Hepatocyte (in vitro differentiated cells): ENCODE data around the gene SEMA4A. TPM values are rescaled to one million over a fixed set of nuclear protein-coding genes. Genes with fewer than 3 reads are reported as not detected.

ENCODE experiments used
- DNase-seq: peaks from one replicate; pipeline ENCODE4 v3.0.0-alpha.2; 2016; ENCODE audit warnings: low spot score
- H2AFZ ChIP-seq: fragments of 200-600 bp; sonication (generic); 2 replicates; pipeline ENCODE4 v1.6.0; 2016; ENCODE audit warnings: antibody characterized with exemption, mild to moderate bottlenecking
- H3K27ac ChIP-seq: fragments of 200-600 bp; sonication (generic); 2 replicates; pipeline ENCODE4 v1.5.1; 2016; ENCODE audit warnings: mild to moderate bottlenecking
- H3K27me3 ChIP-seq: fragments of 200-600 bp; sonication (generic); 2 replicates; pipeline ENCODE4 v1.6.1; 2016
- H3K36me3 ChIP-seq: fragments of 200-600 bp; sonication (generic); replicated peaks from 2 replicates; pipeline ENCODE4 v1.5.1; 2016; ENCODE audit warnings: low read depth; ENCODE audit not compliant: insufficient read depth
- H3K4me1 ChIP-seq: fragments of 200-600 bp; sonication (generic); 2 replicates; pipeline ENCODE4 v1.5.1; 2016; ENCODE audit warnings: mild to moderate bottlenecking, moderate library complexity; ENCODE audit not compliant: insufficient read depth
- H3K4me2 ChIP-seq: fragments of 200-600 bp; sonication (generic); 2 replicates; pipeline ENCODE4 v1.6.0; 2016
- H3K4me3 ChIP-seq: fragments of 200-600 bp; sonication (generic); 2 replicates; pipeline ENCODE4 v1.5.1; 2016; ENCODE audit warnings: mild to moderate bottlenecking
- H3K79me2 ChIP-seq: fragments of 200-600 bp; sonication (generic); 2 replicates; pipeline ENCODE4 v1.6.0; 2017; ENCODE audit warnings: mild to moderate bottlenecking
- H3K9me2 ChIP-seq: fragments of 200-600 bp; sonication (generic); replicated peaks from 2 replicates; pipeline ENCODE4 v1.6.0; 2017; ENCODE audit warnings: mild to moderate bottlenecking; ENCODE audit not compliant: insufficient read depth
- H3K9me3 ChIP-seq: fragments of 200-600 bp; sonication (generic); 2 replicates; pipeline ENCODE4 v1.5.1; 2016; ENCODE audit warnings: low read depth, mild to moderate bottlenecking
- H4K20me1 ChIP-seq: fragments of 200-600 bp; sonication (generic); 2 replicates; pipeline ENCODE4 v1.6.0; 2016; ENCODE audit warnings: mild to moderate bottlenecking; ENCODE audit not compliant: insufficient read depth, poor library complexity, severe bottlenecking
- CTCF ChIP-seq: fragments of 200-600 bp; sonication (generic); IDR thresholded peaks from 2 replicates; pipeline ENCODE4 v1.5.1; 2016; ENCODE audit warnings: antibody characterized with exemption, mild to moderate bottlenecking; ENCODE audit not compliant: poor library complexity
- EZH2 ChIP-seq: fragments of 200-600 bp; sonication (generic); IDR thresholded peaks from 2 replicates; pipeline ENCODE4 v1.6.1; 2016; ENCODE audit warnings: antibody characterized with exemption, mild to moderate bottlenecking, borderline replicate concordance
- EZH2phosphoT487 ChIP-seq: fragments of 200-600 bp; sonication (generic); IDR thresholded peaks from one replicate; pipeline ENCODE4 v1.6.1; 2018; ENCODE audit warnings: antibody characterized with exemption, mild to moderate bottlenecking, low read depth, moderate library complexity; ENCODE audit not compliant: unreplicated experiment, severe bottlenecking
- WGBS: methylation state at CpG from one replicate; pipeline ENCODE4 v1.1.6; 2016; ENCODE audit warnings: low lambda C conversion rate; ENCODE audit errors: missing lambda C conversion rate; 5-methylcytosine and 5-hydroxymethylcytosine counted together
- polyA plus RNA-seq: library from polyadenylated mRNA; unstranded; fragments of >200 nt; fragmentation: Nextera tagmentation; extraction: Ambion mirVana; gene quantifications from 2 replicates; pipeline ENCODE4 v1.2.1, GENCODE V29; 2016
- total RNA-seq: library from RNA; depleted of rRNA; stranded (reverse); fragments of >200 nt; gene quantifications from 2 replicates; pipeline ENCODE4 v1.2.3, GENCODE V29; 2014

The SEMA4A gene
- total and polyA plus RNA-seq, 2 experiments from 2014 or later: 1.3 to 2.1 TPM

- H3K27me3 ChIP-seq: no peaks in the 10 kb centered on the region
- no peak for DNase-seq
- no peaks in the 10 kb centered on the region for H3K9me3 ChIP-seq
- H4K20me1 ChIP-seq: no peaks in the 10 kb centered on the region
- peak overlapping the region; percentile 82 for H3K4me2 ChIP-seq
- H3K27ac ChIP-seq: peak overlapping the region; percentile 62
- H3K79me2 ChIP-seq: no peaks in the 10 kb centered on the region
- WGBS: 82% methylated on average over 5 of the region's 5 CpGs
- no peak for TF ChIP-seq CTCF
- no peak for TF ChIP-seq EZH2phosphoT487
- TF ChIP-seq EZH2: no peak
- H3K9me2 ChIP-seq: no peaks in the 10 kb centered on the region
- no peak overlapping the region for H2AFZ ChIP-seq
- no peaks in the 10 kb centered on the region for H3K36me3 ChIP-seq
- no peak overlapping the region for H3K4me3 ChIP-seq
- H3K4me1 ChIP-seq: peaks cover 10% of the 10 kb centered on the region
Observed at GRCh38 chr1:156162430-156163037, 9.1 kb downstream of the SEMA4A start.

- Histone ChIP-seq H3K9me3 (no peaks in the 10 kb centered on the region), H3K4me1 (peaks cover 10% of the 10 kb centered on the region), H3K27ac (no peak overlapping the region), H3K9me2 (no peaks in the 10 kb centered on the region), H3K4me3 (no peak overlapping the region), H2AFZ (no peak overlapping the region), H3K4me2 (no peak overlapping the region), H3K27me3 (no peaks in the 10 kb centered on the region), H3K79me2 (no peaks in the 10 kb centered on the region), H3K36me3 (no peaks in the 10 kb centered on the region), H4K20me1 (no peaks in the 10 kb centered on the region)
- no peak for DNase-seq
- WGBS: 88% methylated on average over 1 of the region's 1 CpG
- TF ChIP-seq EZH2 (no peak), EZH2phosphoT487 (no peak), CTCF (no peak)
Observed at GRCh38 chr1:156163712-156164111, 10.3 kb downstream of the SEMA4A start.

GRCh38 chr1:156164125-156164831, 10.9 kb downstream of the SEMA4A start:
- Histone ChIP-seq H3K4me2 (no peak overlapping the region), H3K27ac (no peak overlapping the region), H3K36me3 (no peaks in the 10 kb centered on the region), H4K20me1 (no peaks in the 10 kb centered on the region), H3K27me3 (no peaks in the 10 kb centered on the region), H2AFZ (no peak overlapping the region), H3K9me3 (no peaks in the 10 kb centered on the region), H3K4me1 (peaks cover 10% of the 10 kb centered on the region), H3K4me3 (no peak overlapping the region), H3K9me2 (no peaks in the 10 kb centered on the region), H3K79me2 (no peaks in the 10 kb centered on the region)
- WGBS: 84% methylated on average over 6 of the region's 6 CpGs
- DNase-seq: no peak
- TF ChIP-seq EZH2 (no peak), EZH2phosphoT487 (no peak), CTCF (no peak)
